Measurements from ENCODE around the gene MAP3K12. TPM values are rescaled to one million over a fixed set of nuclear protein-coding genes. Genes with fewer than 3 reads are reported as not detected.

The MAP3K12 gene
- polyA plus RNA-seq, 1 donor (not counting 4 experiments of a cell fraction or from before 2014, with no cell fraction given), result 13.4 TPM

DNA sequence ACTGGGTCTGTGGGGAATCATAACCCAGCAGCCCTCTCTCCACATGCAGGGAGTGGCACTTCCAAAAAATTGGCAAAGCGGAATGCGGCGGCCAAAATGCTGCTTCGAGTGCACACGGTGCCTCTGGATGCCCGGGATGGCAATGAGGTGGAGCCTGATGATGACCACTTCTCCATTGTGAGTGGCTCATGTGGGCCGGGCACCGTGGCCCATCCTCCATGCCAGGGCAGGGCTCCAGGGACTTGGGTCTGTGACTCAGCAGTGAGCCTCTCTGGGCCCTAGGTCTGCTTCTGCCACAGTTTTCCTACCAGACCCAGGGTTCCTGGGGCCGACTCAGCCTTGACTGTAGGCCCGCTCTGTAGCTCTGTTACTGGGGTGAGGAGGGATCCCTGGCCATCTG is 5.8 kb upstream of the MAP3K12 start:
- peaks cover 23 to 24% of the 10 kb centered on the region in 2 experiments for H3K36me3 ChIP-seq (ENCODE audit: control insufficient read depth in 2 of 2, extremely low read depth in 1 of 2, insufficient read depth in 2 of 2, low read length in 2 of 2)
- dilution Hi-C loops (cut with MboI; ENCODE audit: extremely low pct_ligation_motif_present, low sequenced_read_pairs), result no loop called here
- no peaks in the 10 kb centered on the region for H4K20me1 ChIP-seq (ENCODE audit: control insufficient read depth, extremely low read depth, insufficient read depth, low read length)
- H3K27ac ChIP-seq (ENCODE audit: control insufficient read depth, insufficient read depth, low read length), result no peak overlapping the region
- no peaks in the 10 kb centered on the region for H3K9me1 ChIP-seq (ENCODE audit: control insufficient read depth, extremely low read depth, insufficient read depth, low read length)
- no peak overlapping the region for H3K9ac ChIP-seq (ENCODE audit: control insufficient read depth, extremely low read depth, insufficient read depth, low read length)
- no peak overlapping the region for H3K4me2 ChIP-seq (ENCODE audit: control insufficient read depth, extremely low read depth, insufficient read depth, low read depth, low read length)
- no peak overlapping the region for H3K4me3 ChIP-seq (ENCODE audit: control insufficient read depth in 2 of 3, extremely low read depth in 1 of 3, insufficient read depth in 2 of 3, low read depth in 1 of 3, low read length in 3 of 3)
- no peaks in the 10 kb centered on the region for H3K9me3 ChIP-seq (ENCODE audit: control insufficient read depth, low read depth, low read length)
- no peak overlapping the region for H2AFZ ChIP-seq (ENCODE audit: control insufficient read depth, low read length)
- peaks cover 11% of the 10 kb centered on the region for H3K79me2 ChIP-seq (ENCODE audit: control insufficient read depth, insufficient read depth, low read length)
- H3K27me3 ChIP-seq (ENCODE audit: control insufficient read depth, extremely low read depth, insufficient read depth, low read length), result no peaks in the 10 kb centered on the region
- TF ChIP-seq, protein P1, sequence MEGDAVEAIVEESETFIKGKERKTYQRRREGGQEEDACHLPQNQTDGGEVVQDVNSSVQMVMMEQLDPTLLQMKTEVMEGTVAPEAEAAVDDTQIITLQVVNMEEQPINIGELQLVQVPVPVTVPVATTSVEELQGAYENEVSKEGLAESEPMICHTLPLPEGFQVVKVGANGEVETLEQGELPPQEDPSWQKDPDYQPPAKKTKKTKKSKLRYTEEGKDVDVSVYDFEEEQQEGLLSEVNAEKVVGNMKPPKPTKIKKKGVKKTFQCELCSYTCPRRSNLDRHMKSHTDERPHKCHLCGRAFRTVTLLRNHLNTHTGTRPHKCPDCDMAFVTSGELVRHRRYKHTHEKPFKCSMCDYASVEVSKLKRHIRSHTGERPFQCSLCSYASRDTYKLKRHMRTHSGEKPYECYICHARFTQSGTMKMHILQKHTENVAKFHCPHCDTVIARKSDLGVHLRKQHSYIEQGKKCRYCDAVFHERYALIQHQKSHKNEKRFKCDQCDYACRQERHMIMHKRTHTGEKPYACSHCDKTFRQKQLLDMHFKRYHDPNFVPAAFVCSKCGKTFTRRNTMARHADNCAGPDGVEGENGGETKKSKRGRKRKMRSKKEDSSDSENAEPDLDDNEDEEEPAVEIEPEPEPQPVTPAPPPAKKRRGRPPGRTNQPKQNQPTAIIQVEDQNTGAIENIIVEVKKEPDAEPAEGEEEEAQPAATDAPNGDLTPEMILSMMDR (optimal IDR thresholded peaks at IDR 0.05 in 1 of 3, IDR thresholded peaks at IDR 0.05 in 1 of 3, conservative IDR thresholded peaks at IDR 0.05 in 1 of 3; ENCODE audit: extremely low read depth in 1 of 3, insufficient read depth in 2 of 3, low read length in 3 of 3), result no peak
- TF ChIP-seq EZH2 (IDR thresholded peaks at IDR 0.05; ENCODE audit: low read length), result no peak
- FAIRE-seq, result no peak
- no peak for DNase-seq (ENCODE audit: low read depth, low spot score)
- peaks cover 13% of the 10 kb centered on the region for H3K4me1 ChIP-seq (ENCODE audit: control insufficient read depth, extremely low read depth, insufficient read depth, low read length)

DNA sequence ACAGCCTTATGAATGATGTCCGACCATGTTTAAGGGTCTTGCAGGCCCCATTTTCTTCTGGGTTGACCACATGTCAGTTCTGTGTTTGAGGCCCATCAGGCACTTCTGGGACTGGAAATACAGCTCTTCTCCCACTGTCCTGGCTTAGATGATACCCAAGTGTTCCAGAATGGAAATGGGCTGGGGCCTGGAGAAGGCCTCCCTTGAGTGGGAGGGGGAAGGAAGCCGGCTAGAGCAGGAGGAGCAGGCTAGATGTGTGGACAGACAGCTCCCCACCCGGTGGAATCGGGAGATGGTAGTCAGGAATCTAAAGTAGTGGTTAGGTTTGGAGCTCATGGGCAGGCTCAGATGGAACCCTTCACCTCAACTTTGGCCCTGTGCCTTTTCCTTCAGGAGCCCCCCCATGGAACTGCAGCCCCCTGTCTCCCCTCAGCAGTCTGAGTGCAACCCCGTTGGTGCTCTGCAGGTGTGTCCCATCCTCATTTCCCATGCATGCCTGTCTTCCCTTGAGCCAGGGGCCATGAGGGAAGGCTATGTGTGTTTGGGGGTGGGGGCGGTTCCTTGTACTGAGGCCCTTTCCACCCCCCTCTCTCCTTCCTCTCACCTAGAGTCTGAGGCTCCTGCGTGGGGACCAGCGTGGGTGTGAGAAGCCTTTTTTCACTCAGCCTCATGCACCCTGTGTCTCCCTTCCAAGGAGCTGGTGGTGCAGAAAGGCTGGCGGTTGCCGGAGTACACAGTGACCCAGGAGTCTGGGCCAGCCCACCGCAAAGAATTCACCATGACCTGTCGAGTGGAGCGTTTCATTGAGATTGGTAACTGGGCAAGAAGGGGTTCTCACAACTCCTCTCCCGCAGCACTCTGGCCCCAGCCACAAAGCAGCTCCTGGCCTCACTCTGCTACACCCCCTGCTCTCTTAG is 5.0 kb upstream of the MAP3K12 start:
- Histone ChIP-seq H3K27ac (ENCODE audit: control insufficient read depth, insufficient read depth, low read length) (no peak overlapping the region), H4K20me1 (ENCODE audit: control insufficient read depth, extremely low read depth, insufficient read depth, low read length) (no peaks in the 10 kb centered on the region), H3K4me2 (ENCODE audit: control insufficient read depth, extremely low read depth, insufficient read depth, low read depth, low read length) (no peak overlapping the region), H3K27me3 (ENCODE audit: control insufficient read depth, extremely low read depth, insufficient read depth, low read length) (no peaks in the 10 kb centered on the region), H3K9ac (ENCODE audit: control insufficient read depth, extremely low read depth, insufficient read depth, low read length) (no peak overlapping the region), H3K4me1 (ENCODE audit: control insufficient read depth, extremely low read depth, insufficient read depth, low read length) (peaks cover 18% of the 10 kb centered on the region), H3K9me1 (ENCODE audit: control insufficient read depth, extremely low read depth, insufficient read depth, low read length) (no peaks in the 10 kb centered on the region), H3K4me3 (ENCODE audit: control insufficient read depth in 2 of 3, extremely low read depth in 1 of 3, insufficient read depth in 2 of 3, low read depth in 1 of 3, low read length in 3 of 3) (no peak overlapping the region), H2AFZ (ENCODE audit: control insufficient read depth, low read length) (no peak overlapping the region), H3K9me3 (ENCODE audit: control insufficient read depth, low read depth, low read length) (no peaks in the 10 kb centered on the region), H3K79me2 (ENCODE audit: control insufficient read depth, insufficient read depth, low read length) (peaks cover 11% of the 10 kb centered on the region), H3K36me3 (ENCODE audit: control insufficient read depth in 2 of 2, extremely low read depth in 1 of 2, insufficient read depth in 2 of 2, low read length in 2 of 2) (peaks cover 23 to 24% of the 10 kb centered on the region in 2 experiments)
- FAIRE-seq (no peak), DNase-seq (ENCODE audit: low read depth, low spot score) (no peak)
- no peak for TF ChIP-seq EZH2 (IDR thresholded peaks at IDR 0.05; ENCODE audit: low read length)
- TF ChIP-seq, protein P1 (optimal IDR thresholded peaks at IDR 0.05 in 1 of 3, IDR thresholded peaks at IDR 0.05 in 1 of 3, conservative IDR thresholded peaks at IDR 0.05 in 1 of 3; ENCODE audit: extremely low read depth in 1 of 3, insufficient read depth in 2 of 3, low read length in 3 of 3), result no peak
- dilution Hi-C loops (cut with MboI; ENCODE audit: extremely low pct_ligation_motif_present, low sequenced_read_pairs), result no loop called here
